Tibial nerve (tissue), 4 donors: ENCODE results near the gene ARHGAP26.

Experiments
- CTCF ChIP-seq, 5 experiments: fragments of 200-600 bp in 3 of 5; fragments of 450-650 bp in 2 of 5; sonication (generic) in 3 of 5; IDR thresholded peaks; one replicate each; pipeline ENCODE4 v1.5.1; 2016 to 2019; ENCODE audit warnings: antibody characterized with exemption in 5 of 5, mild to moderate bottlenecking in 3 of 5, moderate library complexity in 2 of 5
- EP300 ChIP-seq, 2 donors: sonication (generic); formaldehyde crosslinking; IDR thresholded peaks; one replicate each; pipeline ENCODE4 v1.6.1; 2017; ENCODE audit warnings: antibody characterized with exemption in 2 of 2, mild to moderate bottlenecking in 1 of 2
- POLR2A ChIP-seq, 2 donors: fragments of 450-650 bp; IDR thresholded peaks; one replicate each; pipeline ENCODE4 v1.6.1; 2017; ENCODE audit warnings: antibody characterized with exemption in 2 of 2, mild to moderate bottlenecking in 2 of 2, moderate library complexity in 2 of 2

- no peak for TF ChIP-seq CTCF (IDR thresholded peaks at IDR 0.05)
- TF ChIP-seq POLR2A (IDR thresholded peaks at IDR 0.05) = no peak
- no peak for TF ChIP-seq EP300 (IDR thresholded peaks at IDR 0.05)
Observed at GRCh38 chr5:142954455-142954854, 184.3 kb downstream of the ARHGAP26 start.
